Gastroesophageal sphincter (tissue), 4 donors: ENCODE measurements around the gene MMS22L. TPM values are rescaled to one million over a fixed set of nuclear protein-coding genes. Genes with fewer than 3 reads are reported as not detected.
A peak's percentile ranks its signal among the peaks of the same experiment; 100 is the strongest.

Experiments
- ATAC-seq: fragments of 150-250 bp; one replicate; pipeline ENCODE4 v1.9.1; 2016; ENCODE audit warnings: mild to moderate bottlenecking, moderate library complexity
- H3K27ac ChIP-seq, 4 donors: fragments of 200-600 bp; sonication (generic) in 3 of 4; 1 replicate in 3 of 4; 2 replicates in 1 of 4; pipeline ENCODE4 v1.5.1; 2016 to 2019
- H3K27me3 ChIP-seq: fragments of 200-600 bp; sonication (generic); one replicate; pipeline ENCODE4 v1.5.1; 2019
- H3K36me3 ChIP-seq, 2 donors: fragments of 200-600 bp; sonication (generic); one replicate each; pipeline ENCODE4 v1.5.1; 2019; ENCODE audit warnings: control low read depth in 1 of 2
- H3K4me1 ChIP-seq, 3 donors: fragments of 200-600 bp; sonication (generic); 1 replicate in 2 of 3; 2 replicates in 1 of 3; pipeline ENCODE4 v1.5.1; 2016 to 2019; ENCODE audit warnings: control low read depth in 2 of 3
- H3K4me3 ChIP-seq, 2 donors: fragments of 200-600 bp; sonication (generic); one replicate each; pipeline ENCODE4 v1.5.1; 2019; ENCODE audit warnings: mild to moderate bottlenecking in 1 of 2, moderate library complexity in 1 of 2
- H3K9me3 ChIP-seq, 3 donors: fragments of 200-600 bp; sonication (generic); one replicate each; pipeline ENCODE4 v1.5.1; 2017 to 2019; ENCODE audit warnings: control low read depth in 2 of 3
- EP300 ChIP-seq: sonication (generic); formaldehyde crosslinking; IDR thresholded peaks from one replicate; pipeline ENCODE4 v1.6.1; 2017; ENCODE audit warnings: antibody characterized with exemption, mild to moderate bottlenecking
- POLR2A ChIP-seq, 2 donors: fragments of 450-650 bp; IDR thresholded peaks; one replicate each; pipeline ENCODE4 v1.6.1; 2017; ENCODE audit warnings: antibody characterized with exemption in 2 of 2, mild to moderate bottlenecking in 2 of 2, moderate library complexity in 1 of 2
- POLR2AphosphoS5 ChIP-seq: sonication (generic); formaldehyde crosslinking; IDR thresholded peaks from one replicate; pipeline ENCODE4 v1.6.1; 2017; ENCODE audit warnings: antibody characterized with exemption
- WGBS, 2 donors: methylation state at CpG; one replicate each; pipeline ENCODE4 v1.1.5; 2018; ENCODE audit warnings: low coverage in 1 of 2; 5-methylcytosine and 5-hydroxymethylcytosine counted together
- total RNA-seq, 4 donors: library from RNA; depleted of rRNA; stranded (reverse); fragments of >200 nt; gene quantifications; one replicate each; pipeline ENCODE4 v1.1.0, GENCODE V29; 2016
- TF ChIP-seq, protein P1 (sequence below), 4 experiments: fragments of 200-600 bp in 2 of 4; fragments of 450-650 bp in 2 of 4; sonication (generic) in 1 of 4; IDR thresholded peaks; one replicate each; pipeline ENCODE4 v1.5.1; 2017 to 2019; ENCODE audit warnings: antibody characterized with exemption in 4 of 4, mild to moderate bottlenecking in 2 of 4, moderate library complexity in 2 of 4

MMS22L gene
- total RNA-seq, 4 donors from 2014 or later: 3.7 to 21.8 (median 4.3) TPM

- H3K9me3 ChIP-seq: peaks cover 0 to 19% (median 0%) of the 10 kb centered on the region in 3 donors
- 38 to 55% methylated on average over 4 of the region's 4 CpGs for WGBS, 2 donors
- H3K4me1 ChIP-seq: no peaks in the 10 kb centered on the region
- TF ChIP-seq POLR2AphosphoS5 (no peak), EP300 (no peak)
- no peaks in the 10 kb centered on the region for H3K27me3 ChIP-seq
- ATAC-seq: no peak
- no peaks in the 10 kb centered on the region for H3K36me3 ChIP-seq
- H3K4me3 ChIP-seq: no peak overlapping the region
- no peak overlapping the region for H3K27ac ChIP-seq
These were observed 173.6 kb downstream of the MMS22L start for GRCh38 chr6:97109444-97109843.

- no peaks in the 10 kb centered on the region for H3K36me3 ChIP-seq
- no peaks in the 10 kb centered on the region for H3K9me3 ChIP-seq
- no peak overlapping the region for H3K27ac ChIP-seq
- H3K27me3 ChIP-seq: no peaks in the 10 kb centered on the region
- 70 to 83% methylated on average over 1 of the region's 1 CpG for WGBS, 2 donors
- H3K4me1 ChIP-seq: no peaks in the 10 kb centered on the region
- ATAC-seq: no peak
- TF ChIP-seq EP300 (no peak), POLR2AphosphoS5 (no peak), POLR2A (IDR thresholded peaks at IDR 0.05) (no peak)
- TF ChIP-seq, protein P1, sequence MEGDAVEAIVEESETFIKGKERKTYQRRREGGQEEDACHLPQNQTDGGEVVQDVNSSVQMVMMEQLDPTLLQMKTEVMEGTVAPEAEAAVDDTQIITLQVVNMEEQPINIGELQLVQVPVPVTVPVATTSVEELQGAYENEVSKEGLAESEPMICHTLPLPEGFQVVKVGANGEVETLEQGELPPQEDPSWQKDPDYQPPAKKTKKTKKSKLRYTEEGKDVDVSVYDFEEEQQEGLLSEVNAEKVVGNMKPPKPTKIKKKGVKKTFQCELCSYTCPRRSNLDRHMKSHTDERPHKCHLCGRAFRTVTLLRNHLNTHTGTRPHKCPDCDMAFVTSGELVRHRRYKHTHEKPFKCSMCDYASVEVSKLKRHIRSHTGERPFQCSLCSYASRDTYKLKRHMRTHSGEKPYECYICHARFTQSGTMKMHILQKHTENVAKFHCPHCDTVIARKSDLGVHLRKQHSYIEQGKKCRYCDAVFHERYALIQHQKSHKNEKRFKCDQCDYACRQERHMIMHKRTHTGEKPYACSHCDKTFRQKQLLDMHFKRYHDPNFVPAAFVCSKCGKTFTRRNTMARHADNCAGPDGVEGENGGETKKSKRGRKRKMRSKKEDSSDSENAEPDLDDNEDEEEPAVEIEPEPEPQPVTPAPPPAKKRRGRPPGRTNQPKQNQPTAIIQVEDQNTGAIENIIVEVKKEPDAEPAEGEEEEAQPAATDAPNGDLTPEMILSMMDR (IDR thresholded peaks at IDR 0.05): no peak
- no peak overlapping the region for H3K4me3 ChIP-seq
These were observed 180.7 kb downstream of the MMS22L start for GRCh38 chr6:97102145-97102790.

DNA sequence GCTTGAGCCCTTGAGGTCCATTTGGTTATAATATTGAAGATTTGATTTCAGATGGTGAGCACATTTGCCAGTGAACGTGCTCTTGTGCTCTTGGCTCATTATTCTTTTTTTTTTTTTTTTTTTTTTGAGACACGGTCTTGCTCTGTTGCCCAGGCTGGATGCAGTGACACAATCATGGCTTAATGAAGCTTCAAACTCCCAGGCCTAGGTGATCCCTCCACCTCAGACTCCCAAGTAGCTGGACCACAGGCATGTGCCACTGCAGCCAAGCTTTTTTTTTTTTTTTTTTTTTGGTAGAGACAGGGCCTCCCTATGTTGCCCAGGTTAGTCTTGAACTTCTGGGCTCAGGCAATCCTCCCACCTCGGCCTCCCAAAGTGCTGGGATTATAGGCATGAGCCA lies 182.3 kb downstream of the MMS22L start:
- Histone ChIP-seq H3K27ac (no peak overlapping the region), H3K36me3 (no peaks in the 10 kb centered on the region), H3K27me3 (no peaks in the 10 kb centered on the region), H3K4me1 (no peaks in the 10 kb centered on the region), H3K4me3 (no peak overlapping the region), H3K9me3 (no peaks in the 10 kb centered on the region)
- no peak for TF ChIP-seq POLR2A (IDR thresholded peaks at IDR 0.05)
- TF ChIP-seq, protein P1 (IDR thresholded peaks at IDR 0.05): no peak
- no peak for TF ChIP-seq POLR2AphosphoS5
- no peak for TF ChIP-seq EP300
- ATAC-seq: no peak
- 71 to 78% methylated on average over 1 to 3 of the region's 3 CpGs for WGBS, 2 donors

DNA sequence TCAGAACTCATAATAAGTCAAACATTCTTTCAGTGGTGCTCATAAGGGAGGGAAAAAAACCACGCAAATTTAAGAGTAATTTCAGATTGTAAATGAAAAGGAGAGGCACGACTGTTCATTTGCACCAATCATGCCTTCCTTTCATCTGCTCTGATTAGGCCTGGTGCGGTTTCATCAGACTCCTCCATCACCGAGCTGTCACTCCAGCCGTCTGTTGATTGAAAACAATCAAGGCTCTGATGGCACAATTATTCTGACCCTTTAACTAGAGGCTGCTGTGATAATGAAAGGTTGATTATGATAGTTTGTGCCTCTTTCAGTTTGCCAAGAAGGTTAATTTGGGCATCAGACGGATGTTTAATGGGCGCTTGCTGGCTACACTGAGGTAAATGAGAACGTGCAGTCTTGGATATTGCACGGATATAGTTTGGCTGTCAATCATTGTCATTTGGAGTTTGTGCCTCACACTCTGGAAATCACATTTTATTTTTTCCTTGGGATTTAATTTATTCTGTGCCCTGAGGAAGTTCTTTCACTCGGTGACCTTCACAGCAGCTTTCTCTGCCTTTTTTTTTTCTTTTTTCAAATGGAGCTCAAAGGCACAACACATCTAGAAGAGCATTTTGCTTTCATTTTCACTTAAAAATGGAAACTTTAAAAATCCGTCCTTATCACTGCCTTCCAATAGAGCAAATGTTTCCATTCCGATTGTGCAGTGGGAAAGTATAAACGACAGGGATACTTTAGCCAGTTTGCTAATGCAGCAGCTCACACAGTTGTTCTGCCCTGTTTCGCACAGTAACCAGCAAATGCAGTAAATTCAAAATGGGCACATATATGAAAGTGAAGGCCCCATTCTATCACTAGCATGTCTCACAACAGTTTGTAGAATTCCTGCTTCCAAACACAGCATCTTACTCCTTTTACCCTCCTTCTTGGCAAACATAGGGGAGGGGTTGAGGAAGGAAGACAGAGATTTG lies 185.7 kb downstream of the MMS22L start:
- WGBS, 2 donors: 55 to 74% methylated on average over 12 to 14 of the region's 14 CpGs
- Histone ChIP-seq H3K4me1 (no peaks in the 10 kb centered on the region), H3K27me3 (no peaks in the 10 kb centered on the region), H3K27ac (no peak overlapping the region), H3K4me3 (peak overlapping the region in 1 of 2 donors; percentile 17), H3K9me3 (no peaks in the 10 kb centered on the region), H3K36me3 (no peaks in the 10 kb centered on the region)
- ATAC-seq: no peak
- TF ChIP-seq POLR2A (IDR thresholded peaks at IDR 0.05) (no peak), EP300 (no peak), POLR2AphosphoS5 (no peak)
- TF ChIP-seq, protein P1 (IDR thresholded peaks at IDR 0.05): no peak

DNA sequence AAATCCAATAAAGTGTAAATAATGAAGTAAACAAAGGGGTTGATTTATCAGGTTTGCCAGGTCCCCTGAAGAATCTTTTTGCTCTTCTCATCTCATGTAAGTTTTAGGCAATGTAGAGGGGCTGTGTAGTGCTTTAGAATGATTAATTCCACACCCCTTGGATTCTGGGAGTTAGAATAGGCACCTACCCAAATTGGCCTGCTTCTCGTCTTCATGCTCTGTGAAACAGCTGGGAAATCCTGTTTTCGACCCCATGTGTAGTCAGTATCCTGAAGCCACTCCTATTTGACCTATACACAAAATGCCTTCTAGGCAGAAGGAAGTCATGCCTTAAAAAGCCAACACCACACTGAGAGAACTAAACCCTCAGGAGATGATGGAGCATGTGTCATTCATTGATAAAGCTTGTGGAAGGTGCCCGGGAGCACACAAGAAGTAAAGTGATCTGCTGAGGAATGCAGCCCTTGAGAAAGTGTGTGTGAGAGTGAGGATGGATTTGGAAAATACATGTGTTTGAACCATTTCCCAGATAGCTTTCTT lies 187.6 kb downstream of the MMS22L start:
- Histone ChIP-seq H3K9me3 (no peaks in the 10 kb centered on the region), H3K36me3 (no peaks in the 10 kb centered on the region), H3K27ac (no peak overlapping the region), H3K4me1 (no peaks in the 10 kb centered on the region), H3K4me3 (no peak overlapping the region), H3K27me3 (no peaks in the 10 kb centered on the region)
- no peak for TF ChIP-seq POLR2AphosphoS5
- TF ChIP-seq, protein P1 (IDR thresholded peaks at IDR 0.05): no peak
- no peak for TF ChIP-seq EP300
- no peak for TF ChIP-seq POLR2A (IDR thresholded peaks at IDR 0.05)
- no peak for ATAC-seq
- WGBS, 2 donors: 37 to 45% methylated on average over 1 to 2 of the region's 3 CpGs
